Mesendoderm (in vitro differentiated cells): Measurements from ENCODE around the gene TMEM69. TPM values are rescaled to one million over a fixed set of nuclear protein-coding genes. Genes with fewer than 3 reads are reported as not detected.

Source experiments
- DNase-seq: peaks from one replicate; pipeline ENCODE4 v3.0.0; 2013
- H2AK5ac ChIP-seq: 2 replicates; pipeline ENCODE4 v1.6.1; 2013; ENCODE audit warnings: low read length, inconsistent platforms
- H2BK120ac ChIP-seq: 2 replicates; pipeline ENCODE4 v1.6.1; 2013; ENCODE audit warnings: low read depth, mild to moderate bottlenecking, low read length, moderate library complexity, mixed read lengths
- H2BK15ac ChIP-seq: replicated peaks from 2 replicates; pipeline ENCODE4 v1.6.1; 2013; ENCODE audit warnings: low read depth, mild to moderate bottlenecking, moderate library complexity
- H2BK5ac ChIP-seq: 2 replicates; pipeline ENCODE4 v1.6.1; 2013; ENCODE audit warnings: low read length, inconsistent platforms
- H3K18ac ChIP-seq: 2 replicates; pipeline ENCODE4 v1.6.1; 2013; ENCODE audit warnings: mild to moderate bottlenecking, low read length, mixed read lengths
- H3K23ac ChIP-seq: one replicate; pipeline ENCODE4 v1.6.1; 2013; ENCODE audit warnings: low read length
- H3K27ac ChIP-seq: 2 replicates; pipeline ENCODE4 v1.5.1; 2013; ENCODE audit warnings: low read depth, mild to moderate bottlenecking, inconsistent platforms, low read length, moderate library complexity
- H3K27me3 ChIP-seq: 2 replicates; pipeline ENCODE4 v1.6.1; 2013; ENCODE audit warnings: low read length, control low read depth, mild to moderate bottlenecking, inconsistent platforms; ENCODE audit not compliant: insufficient read depth, poor library complexity
- H3K36me3 ChIP-seq: 2 replicates; pipeline ENCODE4 v1.6.1; 2013; ENCODE audit warnings: low read length, inconsistent platforms; ENCODE audit not compliant: control insufficient read depth, insufficient read depth
- H3K4ac ChIP-seq: one replicate; pipeline ENCODE4 v1.6.1; 2013; ENCODE audit warnings: low read depth, mild to moderate bottlenecking, low read length, moderate library complexity
- H3K4me1 ChIP-seq: 2 replicates; pipeline ENCODE4 v1.6.1; 2013; ENCODE audit warnings: low read depth, low read length, inconsistent platforms; ENCODE audit not compliant: control insufficient read depth
- H3K4me2 ChIP-seq: 2 replicates; pipeline ENCODE4 v1.6.1; 2013; ENCODE audit warnings: low read length
- H3K4me3 ChIP-seq: 2 replicates; pipeline ENCODE4 v1.5.1; 2013; ENCODE audit warnings: mild to moderate bottlenecking, low read length
- H3K56ac ChIP-seq: one replicate; pipeline ENCODE4 v1.6.1; 2013; ENCODE audit warnings: low read length
- H3K79me1 ChIP-seq: 2 replicates; pipeline ENCODE4 v1.6.1; 2013; ENCODE audit warnings: low read length, inconsistent platforms
- H3K79me2 ChIP-seq: 2 replicates; pipeline ENCODE4 v1.6.1; 2013; ENCODE audit warnings: mild to moderate bottlenecking, low read length; ENCODE audit not compliant: control insufficient read depth, insufficient read depth
- H3K9ac ChIP-seq: 2 replicates; pipeline ENCODE4 v1.6.1; 2013; ENCODE audit warnings: low read length, inconsistent platforms
- H4K5ac ChIP-seq: one replicate; pipeline ENCODE4 v1.6.1; 2013; ENCODE audit warnings: low read length
- H4K8ac ChIP-seq: one replicate; pipeline ENCODE4 v1.6.1; 2013; ENCODE audit warnings: low read depth, mild to moderate bottlenecking, control low read depth, low read length, moderate library complexity
- WGBS: extraction: QIAGEN DNeasy Blood & Tissue Kit; methylation state at CpG from one replicate; pipeline ENCODE4 v1.1.7; 2013; ENCODE audit warnings: low lambda C conversion rate, missing lambda C conversion rate; ENCODE audit not compliant: insufficient coverage; ENCODE audit errors: extremely low coverage; 5-methylcytosine and 5-hydroxymethylcytosine counted together
- polyA plus RNA-seq, 2 experiments: library from polyadenylated mRNA; stranded (reverse); fragments of 200-250 nt; gene quantifications; one replicate each; pipeline ENCODE4 v1.2.3, GENCODE V29; 2013

TMEM69 gene, protein sequence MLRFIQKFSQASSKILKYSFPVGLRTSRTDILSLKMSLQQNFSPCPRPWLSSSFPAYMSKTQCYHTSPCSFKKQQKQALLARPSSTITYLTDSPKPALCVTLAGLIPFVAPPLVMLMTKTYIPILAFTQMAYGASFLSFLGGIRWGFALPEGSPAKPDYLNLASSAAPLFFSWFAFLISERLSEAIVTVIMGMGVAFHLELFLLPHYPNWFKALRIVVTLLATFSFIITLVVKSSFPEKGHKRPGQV
- polyA plus RNA-seq (2013, experiment 1 of 2), result 49.8 TPM
- polyA plus RNA-seq (2013, experiment 2 of 2), result 49.2 TPM

DNA sequence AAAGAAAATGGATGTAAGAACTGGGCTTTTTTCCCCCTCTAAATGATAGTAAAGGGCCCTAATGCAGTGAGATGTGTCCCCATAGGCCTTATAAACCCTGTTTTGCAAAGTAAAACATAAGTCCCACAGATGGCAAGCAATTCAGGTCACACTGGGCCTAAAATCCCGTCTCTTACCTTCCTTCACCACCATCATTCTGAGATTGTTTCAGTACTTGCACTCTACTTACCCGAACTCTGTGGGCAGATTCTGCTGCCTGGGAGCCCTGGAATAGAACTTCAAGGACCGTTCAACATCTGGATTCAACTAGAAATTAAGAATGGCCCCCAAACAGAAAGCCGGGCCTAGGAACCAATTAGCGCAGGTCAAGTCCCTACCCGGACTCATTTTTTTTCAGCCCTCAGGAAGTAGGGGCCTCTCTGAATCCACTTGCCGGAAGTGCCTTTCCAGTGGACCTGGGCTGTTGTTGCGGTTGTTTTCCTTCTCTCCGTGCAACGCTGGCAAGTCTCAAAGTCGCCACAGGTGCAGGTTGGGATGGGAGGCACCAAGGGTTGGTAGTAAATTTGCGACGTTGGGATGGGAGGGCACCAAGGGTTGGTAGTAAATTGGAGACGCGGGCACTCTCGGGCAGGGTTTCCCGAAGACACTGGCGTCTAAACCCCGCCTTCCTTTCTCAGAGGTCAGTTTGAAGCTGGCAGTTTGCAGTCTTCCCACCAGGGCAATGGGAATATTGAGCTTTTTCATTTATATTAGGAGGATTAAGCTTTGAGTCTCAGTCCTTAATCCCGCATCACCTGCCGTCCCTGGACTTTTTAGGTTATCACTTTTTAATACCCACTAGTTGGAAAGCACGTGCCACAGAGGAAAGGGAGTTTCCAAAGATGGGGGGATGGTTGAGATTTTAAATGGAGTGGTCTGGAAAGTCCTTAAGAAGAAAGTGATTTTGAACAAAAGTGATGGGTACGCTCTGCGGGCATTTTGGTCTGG, at the start of gene TMEM69:
Gene TMEM69 (plus strand): TSS at position 428 of the 987 bp plus-strand sequence. CDS start 2,888 bp downstream, outside the sequence.
- Histone ChIP-seq H4K8ac (peak within 1 kb of the TSS; percentile 70), H2BK15ac (no peak within 1 kb of the TSS), H3K4me1 (peaks cover 5% of the 10 kb centered on the region), H3K36me3 (no peaks in the 10 kb centered on the region), H3K18ac (peak within 1 kb of the TSS; percentile 65), H2BK5ac (peak within 1 kb of the TSS; percentile 44), H2BK120ac (no peak within 1 kb of the TSS), H2AK5ac (peak within 1 kb of the TSS; percentile 27), H4K5ac (peak within 1 kb of the TSS; percentile 95), H3K4me2 (peak within 1 kb of the TSS; percentile 65), H3K79me2 (peaks cover 47% of the 10 kb centered on the region), H3K56ac (peak within 1 kb of the TSS; percentile 95), H3K79me1 (peaks cover 4% of the 10 kb centered on the region), H3K23ac (no peak within 1 kb of the TSS), H3K4me3 (peak within 1 kb of the TSS; percentile 79), H3K4ac (peak within 1 kb of the TSS; percentile 71), H3K27me3 (no peaks in the 10 kb centered on the region), H3K9ac (peak within 1 kb of the TSS; percentile 91), H3K27ac (peak within 1 kb of the TSS; percentile 53)
- peak; percentile 95 for DNase-seq
- no CpG with 5 or more reads among the region's 24 CpGs for WGBS

DNA sequence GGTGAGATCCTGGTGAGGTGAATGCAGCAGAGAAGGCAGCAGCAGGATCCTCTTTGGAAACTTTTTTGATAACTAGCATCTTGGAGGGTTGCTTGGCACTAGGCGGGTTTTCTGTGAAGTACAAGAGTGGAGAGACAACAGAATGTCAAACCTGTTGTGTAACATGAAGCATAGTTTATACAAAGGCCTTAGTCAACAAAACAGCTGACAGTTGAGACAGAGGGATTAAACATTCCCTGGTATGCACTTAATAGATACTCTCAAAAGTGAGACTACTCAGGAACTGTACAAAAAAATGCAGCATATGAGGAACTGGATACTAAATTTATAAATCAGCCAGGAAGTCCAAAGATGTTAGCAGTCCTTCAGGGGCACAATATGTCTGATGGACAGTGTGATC, 47.7 kb upstream of the TMEM69 start:
- Histone ChIP-seq H3K4me3 (no peak overlapping the region), H3K27me3 (no peaks in the 10 kb centered on the region), H3K79me1 (no peaks in the 10 kb centered on the region), H2AK5ac (no peak overlapping the region), H2BK120ac (no peak overlapping the region), H3K18ac (no peak overlapping the region), H3K4me2 (no peak overlapping the region), H2BK5ac (no peak overlapping the region), H4K8ac (no peak overlapping the region), H3K36me3 (peaks cover 3% of the 10 kb centered on the region), H3K9ac (no peak overlapping the region), H4K5ac (no peak overlapping the region), H3K56ac (no peak overlapping the region), H3K79me2 (no peaks in the 10 kb centered on the region), H3K23ac (no peak overlapping the region), H3K27ac (no peak overlapping the region), H3K4ac (no peak overlapping the region), H3K4me1 (no peaks in the 10 kb centered on the region), H2BK15ac (no peak overlapping the region)
- no CpG with 5 or more reads among the region's 1 CpG for WGBS
- DNase-seq, result no peak

DNA sequence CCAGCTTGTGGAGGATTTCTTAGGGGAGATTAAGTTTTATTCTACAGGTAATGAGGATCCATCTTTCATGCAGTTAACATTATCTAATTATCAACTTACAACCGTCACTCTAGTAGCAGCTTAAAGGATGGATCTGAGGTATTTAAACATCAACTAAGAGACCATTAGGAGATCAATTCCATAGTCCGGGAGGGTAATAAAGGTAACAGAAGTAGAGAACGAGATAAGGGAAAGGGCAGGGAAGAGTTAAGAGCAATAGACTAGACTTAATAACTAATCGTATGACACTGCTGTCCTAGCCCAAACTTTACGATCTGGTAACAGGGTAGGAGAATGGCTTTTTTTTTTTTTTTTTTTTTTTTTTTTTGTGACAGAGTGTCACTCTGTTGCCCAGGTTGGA, 44.7 kb upstream of the TMEM69 start:
- Histone ChIP-seq H3K27ac (no peak overlapping the region), H2AK5ac (no peak overlapping the region), H3K9ac (no peak overlapping the region)

DNA sequence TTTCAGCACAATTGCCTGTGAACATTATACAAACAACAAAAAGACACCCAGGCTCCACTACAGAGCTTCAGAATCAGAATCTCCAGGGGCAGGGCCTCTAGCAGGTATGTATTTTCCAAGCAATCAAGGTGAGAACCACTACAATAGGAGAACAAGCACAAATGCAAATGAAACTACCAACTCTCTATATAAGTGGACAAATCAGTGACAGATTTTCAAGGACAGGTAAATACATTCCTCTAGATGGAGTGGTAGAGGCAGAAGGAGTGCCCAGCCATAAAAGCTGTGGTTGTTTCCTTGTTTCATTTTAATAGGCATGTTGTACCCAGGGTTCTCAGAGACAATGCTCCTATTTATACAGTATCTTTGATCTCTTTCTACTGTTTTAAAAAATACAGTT, 44.0 kb upstream of the TMEM69 start:
- Histone ChIP-seq H3K23ac (no peak overlapping the region), H3K36me3 (peaks cover 3% of the 10 kb centered on the region), H3K56ac (no peak overlapping the region), H3K4me2 (no peak overlapping the region), H3K4me1 (no peaks in the 10 kb centered on the region), H3K18ac (no peak overlapping the region), H3K79me2 (peaks cover 2% of the 10 kb centered on the region), H2BK5ac (no peak overlapping the region), H3K27ac (no peak overlapping the region), H3K4me3 (no peak overlapping the region), H3K27me3 (no peaks in the 10 kb centered on the region), H2BK120ac (no peak overlapping the region), H3K9ac (no peak overlapping the region), H4K5ac (no peak overlapping the region), H3K79me1 (peaks cover 6% of the 10 kb centered on the region), H2AK5ac (no peak overlapping the region), H3K4ac (no peak overlapping the region), H2BK15ac (no peak overlapping the region), H4K8ac (no peak overlapping the region)
- DNase-seq, result no peak

More for the DNA sequence above, 44.7 kb upstream of the TMEM69 start:
- Histone ChIP-seq H3K23ac (no peak overlapping the region), H2BK5ac (no peak overlapping the region), H3K4me3 (no peak overlapping the region), H3K79me2 (peaks cover 2% of the 10 kb centered on the region), H3K18ac (no peak overlapping the region), H3K27me3 (no peaks in the 10 kb centered on the region), H4K8ac (no peak overlapping the region), H3K4me2 (no peak overlapping the region), H2BK15ac (no peak overlapping the region), H3K4ac (no peak overlapping the region), H3K36me3 (peaks cover 3% of the 10 kb centered on the region), H4K5ac (no peak overlapping the region), H3K79me1 (peaks cover 6% of the 10 kb centered on the region), H3K56ac (no peak overlapping the region), H2BK120ac (no peak overlapping the region), H3K4me1 (no peaks in the 10 kb centered on the region)
- no peak for DNase-seq
- WGBS, result no CpG with 5 or more reads among the region's 5 CpGs

DNA sequence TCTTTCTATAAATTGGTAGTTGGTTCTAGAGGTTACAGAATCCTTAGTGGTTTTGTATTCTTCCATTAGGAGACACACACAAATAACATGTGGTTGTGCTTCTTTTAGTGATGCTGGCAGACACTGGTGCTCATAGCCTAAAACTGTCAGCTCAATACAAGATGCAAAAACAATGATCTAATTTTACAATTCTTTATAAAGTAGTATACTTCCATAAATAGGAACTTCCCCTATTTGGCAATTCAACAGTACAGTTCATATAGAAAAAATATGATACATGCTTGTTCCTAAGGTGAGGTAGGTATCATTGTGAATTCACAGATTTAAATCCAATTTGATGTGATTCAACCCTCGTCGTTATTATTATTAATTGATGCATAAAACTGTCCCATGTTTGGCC, 43.3 kb upstream of the TMEM69 start:
- peaks cover 6% of the 10 kb centered on the region for H3K79me1 ChIP-seq

More for the DNA sequence above, 43.3 kb upstream of the TMEM69 start:
- Histone ChIP-seq H2BK15ac (no peak overlapping the region), H3K4me1 (no peaks in the 10 kb centered on the region), H4K8ac (no peak overlapping the region), H2BK120ac (no peak overlapping the region), H3K9ac (no peak overlapping the region), H4K5ac (no peak overlapping the region), H3K4me2 (no peak overlapping the region), H2BK5ac (no peak overlapping the region), H3K4me3 (no peak overlapping the region), H3K79me2 (peaks cover 2% of the 10 kb centered on the region), H3K27me3 (no peaks in the 10 kb centered on the region), H3K18ac (no peak overlapping the region), H3K23ac (no peak overlapping the region), H3K56ac (no peak overlapping the region), H2AK5ac (no peak overlapping the region), H3K36me3 (peaks cover 3% of the 10 kb centered on the region), H3K27ac (no peak overlapping the region), H3K4ac (no peak overlapping the region)
- no peak for DNase-seq
- no CpG with 5 or more reads among the region's 2 CpGs for WGBS
